ENCODE data around the gene ZNF397. TPM values are rescaled to one million over a fixed set of nuclear protein-coding genes. Genes with fewer than 3 reads are reported as not detected.
A peak's percentile ranks its signal among the peaks of the same experiment; 100 is the strongest.

Gene ZNF397
- polyA plus RNA-seq, 1 experiment, result 3.7 TPM

DNA sequence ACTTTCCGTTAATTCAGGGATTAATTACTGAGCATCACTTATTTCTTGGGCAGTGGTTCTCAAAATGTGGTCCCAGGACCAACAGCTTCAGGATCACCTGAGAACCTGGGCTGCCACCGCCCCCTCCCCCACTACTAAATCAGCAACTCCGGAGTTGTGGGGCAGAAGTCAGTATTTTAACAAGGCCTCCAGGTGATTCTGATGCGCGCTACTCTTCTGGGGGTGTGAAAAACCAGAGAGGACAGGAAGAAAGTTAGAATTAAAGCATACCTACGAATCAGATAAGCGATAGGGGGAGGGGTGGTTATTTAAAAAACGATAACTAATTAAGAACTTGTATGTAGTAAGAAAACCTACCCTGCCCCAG is 48.9 kb downstream of the ZNF397 start:
- TF ChIP-seq, protein P1, sequence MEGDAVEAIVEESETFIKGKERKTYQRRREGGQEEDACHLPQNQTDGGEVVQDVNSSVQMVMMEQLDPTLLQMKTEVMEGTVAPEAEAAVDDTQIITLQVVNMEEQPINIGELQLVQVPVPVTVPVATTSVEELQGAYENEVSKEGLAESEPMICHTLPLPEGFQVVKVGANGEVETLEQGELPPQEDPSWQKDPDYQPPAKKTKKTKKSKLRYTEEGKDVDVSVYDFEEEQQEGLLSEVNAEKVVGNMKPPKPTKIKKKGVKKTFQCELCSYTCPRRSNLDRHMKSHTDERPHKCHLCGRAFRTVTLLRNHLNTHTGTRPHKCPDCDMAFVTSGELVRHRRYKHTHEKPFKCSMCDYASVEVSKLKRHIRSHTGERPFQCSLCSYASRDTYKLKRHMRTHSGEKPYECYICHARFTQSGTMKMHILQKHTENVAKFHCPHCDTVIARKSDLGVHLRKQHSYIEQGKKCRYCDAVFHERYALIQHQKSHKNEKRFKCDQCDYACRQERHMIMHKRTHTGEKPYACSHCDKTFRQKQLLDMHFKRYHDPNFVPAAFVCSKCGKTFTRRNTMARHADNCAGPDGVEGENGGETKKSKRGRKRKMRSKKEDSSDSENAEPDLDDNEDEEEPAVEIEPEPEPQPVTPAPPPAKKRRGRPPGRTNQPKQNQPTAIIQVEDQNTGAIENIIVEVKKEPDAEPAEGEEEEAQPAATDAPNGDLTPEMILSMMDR (IDR thresholded peaks at IDR 0.05; ENCODE audit: insufficient read depth, low read depth, low read length), result no peak
- ChIA-PET CTCF (no interaction called here), POLR2A (interaction anchor here (0.9 kb wide), 1 partner anchor 49 kb away, joined by 3 read pairs; the partner anchor contains the start of gene ZNF397)
- Histone ChIP-seq H3K36me3 (ENCODE audit: control insufficient read depth, insufficient read depth, low read length) (peaks cover 3% of the 10 kb centered on the region), H3K27me3 (ENCODE audit: control insufficient read depth, insufficient read depth, low read length) (no peaks in the 10 kb centered on the region), H3K4me3 (ENCODE audit: low read depth, low read length) (peak overlapping the region; percentile 83)
- DNase-seq (ENCODE audit: low read depth), result no peak

DNA sequence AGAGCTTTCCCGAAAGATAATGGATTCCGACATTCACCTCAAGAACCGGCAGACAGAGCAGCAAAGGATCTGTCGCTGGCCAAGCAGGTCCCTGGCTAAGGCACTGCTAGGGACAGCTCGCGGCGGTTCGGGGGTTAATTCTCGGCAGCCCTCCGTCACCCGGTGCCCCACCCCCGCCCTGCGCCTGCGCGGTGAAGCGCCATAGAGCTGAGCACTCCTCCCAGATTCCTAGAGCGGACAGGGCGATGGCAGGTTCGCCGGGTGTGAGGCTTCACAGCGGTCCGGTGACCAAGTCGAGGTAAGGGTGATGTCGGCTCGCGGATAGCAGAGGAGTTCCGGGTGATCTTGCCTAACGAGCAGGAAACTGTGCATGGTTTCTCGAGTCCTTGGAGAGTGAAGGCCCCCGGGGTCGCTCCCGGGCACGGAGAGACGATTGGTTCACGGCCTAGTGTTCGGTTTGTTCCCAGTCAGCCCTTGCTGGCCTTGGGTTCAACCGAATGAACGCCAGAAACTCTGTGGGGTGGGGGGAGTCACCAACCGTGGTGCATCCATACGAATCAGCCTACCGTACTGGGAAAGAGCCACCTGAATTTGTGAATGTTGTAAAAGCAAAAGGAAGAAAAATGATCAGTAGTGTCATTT is 49.4 kb downstream of the ZNF397 start, which contains the start of gene ZSCAN30:
TSS of gene ZSCAN30 (minus strand) at position 136 of the 642 bp plus-strand sequence. CDS start 25,877 bp downstream, outside the sequence.
- H3K4me3 ChIP-seq (ENCODE audit: low read depth, low read length), result peak within 1 kb of the TSS; percentile 83
- POLR2A ChIA-PET, result interaction anchor here (0.9 kb wide), 1 partner anchor 50 kb away, joined by 3 read pairs; the partner anchor contains the start of gene ZNF397
- TF ChIP-seq, protein P1 (IDR thresholded peaks at IDR 0.05; ENCODE audit: insufficient read depth, low read depth, low read length), result no peak
- CTCF ChIA-PET, result no interaction called here
- H3K36me3 ChIP-seq (ENCODE audit: control insufficient read depth, insufficient read depth, low read length), result peaks cover 1% of the 10 kb centered on the region; the same call in 1 of the 2 replicates
- DNase-seq (ENCODE audit: low read depth), result peak; percentile 62
- H3K27me3 ChIP-seq (ENCODE audit: control insufficient read depth, insufficient read depth, low read length), result no peaks in the 10 kb centered on the region

DNA sequence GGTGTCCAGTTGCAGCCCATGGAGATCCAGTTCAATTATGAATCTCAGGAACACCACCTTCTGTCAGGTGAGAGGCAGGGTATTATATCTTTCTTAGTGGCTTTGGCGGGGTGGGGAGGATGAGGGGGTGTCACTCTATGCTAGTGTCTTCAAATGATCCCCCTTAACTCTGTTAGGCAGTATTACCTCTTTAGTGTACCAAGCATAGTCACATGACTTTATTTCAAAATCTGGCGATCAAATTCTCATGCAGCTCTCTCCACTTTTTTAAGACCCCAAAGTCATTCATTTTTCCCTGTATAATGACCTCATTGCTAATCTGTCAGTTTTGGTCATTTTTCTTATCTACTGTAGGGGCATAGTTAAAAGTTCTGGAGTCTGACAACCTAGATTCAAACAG is 50.3 kb downstream of the ZNF397 start:
- TF ChIP-seq, protein P1 (IDR thresholded peaks at IDR 0.05; ENCODE audit: insufficient read depth, low read depth, low read length), result no peak
- Histone ChIP-seq H3K27me3 (ENCODE audit: control insufficient read depth, insufficient read depth, low read length) (no peaks in the 10 kb centered on the region), H3K36me3 (ENCODE audit: control insufficient read depth, insufficient read depth, low read length) (peaks cover 1% of the 10 kb centered on the region; the same call in 1 of the 2 replicates), H3K4me3 (ENCODE audit: low read depth, low read length) (peak overlapping the region; percentile 83)
- no peak for DNase-seq (ENCODE audit: low read depth)
- ChIA-PET CTCF (no interaction called here), POLR2A (no interaction called here)

DNA sequence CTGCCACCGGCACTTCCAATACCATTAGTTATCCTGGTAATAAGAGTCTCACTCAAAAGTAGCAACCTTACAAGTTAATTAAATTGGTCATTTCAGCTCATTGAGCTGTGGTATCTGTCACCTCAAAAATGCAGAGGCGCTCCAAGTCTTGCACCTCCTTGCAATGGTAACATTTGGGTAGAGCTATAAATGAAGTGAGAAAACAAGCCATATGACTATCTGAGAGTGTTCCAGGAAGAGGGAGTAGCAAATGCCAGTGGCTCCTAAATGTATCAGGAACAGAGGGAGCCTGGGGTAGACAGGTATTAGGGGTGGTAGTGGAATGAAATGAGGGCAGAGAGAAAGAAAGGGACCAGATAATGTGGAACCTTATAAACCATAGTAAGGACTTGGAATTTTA is 55.2 kb downstream of the ZNF397 start:
- TF ChIP-seq, protein P1 (IDR thresholded peaks at IDR 0.05; ENCODE audit: insufficient read depth, low read depth, low read length), result no peak
- Histone ChIP-seq H3K36me3 (ENCODE audit: control insufficient read depth, insufficient read depth, low read length) (peaks cover 3% of the 10 kb centered on the region), H3K27me3 (ENCODE audit: control insufficient read depth, insufficient read depth, low read length) (no peaks in the 10 kb centered on the region), H3K4me3 (ENCODE audit: low read depth, low read length) (no peak overlapping the region)
- POLR2A ChIA-PET, result no interaction called here
- no peak for DNase-seq (ENCODE audit: low read depth)
- CTCF ChIA-PET, result no interaction called here

DNA sequence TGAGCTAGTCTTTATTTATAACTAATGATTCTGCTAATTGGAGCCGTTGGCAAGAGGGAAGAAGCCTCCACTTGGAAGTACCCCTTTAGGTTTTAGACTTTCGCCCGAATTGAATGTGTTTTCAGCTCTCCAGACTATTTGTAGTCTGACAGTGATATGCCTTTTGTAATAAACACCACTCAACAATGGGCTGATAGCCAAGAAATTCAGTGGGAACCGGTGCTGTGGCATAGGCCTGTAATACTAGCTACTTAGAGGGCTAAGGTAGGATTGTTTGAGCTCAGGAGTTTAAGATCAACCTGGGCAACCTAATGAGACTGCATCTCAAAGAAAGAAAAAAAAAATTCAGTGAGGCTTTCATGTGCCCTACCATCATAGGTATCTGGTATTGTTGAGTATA is 62.8 kb downstream of the ZNF397 start:
- TF ChIP-seq, protein P1 (IDR thresholded peaks at IDR 0.05; ENCODE audit: insufficient read depth, low read depth, low read length), result no peak
- POLR2A ChIA-PET, result no interaction called here
- Histone ChIP-seq H3K27me3 (ENCODE audit: control insufficient read depth, insufficient read depth, low read length) (no peaks in the 10 kb centered on the region), H3K4me3 (ENCODE audit: low read depth, low read length) (no peak overlapping the region), H3K36me3 (ENCODE audit: control insufficient read depth, insufficient read depth, low read length) (peaks cover 4% of the 10 kb centered on the region)
- CTCF ChIA-PET, result interaction anchor here (1.2 kb wide), 2 partner anchors 11 to 47 kb away, joined by 3 read pairs; no protein-coding TSS in a partner anchor
- no peak for DNase-seq (ENCODE audit: low read depth)
